ENCODE measurements around the gene SMPD2.
A peak's percentile ranks its signal among the peaks of the same experiment; 100 is the strongest.
"Not testable (repeated sequence)": the region's sequence is repeated elsewhere in the genome, so short reads cannot be mapped to it uniquely, and the experiment has no call there.

The SMPD2 gene

GRCh38 chr6:109447087-109447486 lies 6.6 kb downstream of the SMPD2 start:
- DNase-seq, result no peak

GRCh38 chr6:109447878-109448555 lies 7.5 kb downstream of the SMPD2 start:
- DNase-seq, result no peak

DNA sequence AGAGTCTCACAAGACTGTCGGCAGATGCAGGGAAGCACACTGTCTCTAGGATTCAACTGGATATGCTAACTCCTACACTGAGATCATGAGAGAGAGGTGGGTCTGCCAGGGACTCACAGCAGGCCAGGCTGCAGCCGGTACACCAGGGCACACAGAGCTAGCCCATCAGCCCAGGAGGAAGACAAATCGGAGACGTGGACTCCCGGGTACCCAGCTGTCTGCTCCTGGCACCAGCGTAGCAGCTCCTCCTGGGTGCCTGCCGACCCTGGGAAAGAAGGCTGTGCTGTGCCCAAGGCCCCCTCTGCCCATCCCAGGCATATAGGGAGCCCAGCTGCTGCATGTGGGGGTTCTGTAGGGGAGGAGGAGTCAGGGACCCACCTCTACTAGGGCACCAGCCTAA lies 8.1 kb downstream of the SMPD2 start:
- DNase-seq, result no peak

GRCh38 chr6:109449064-109449794 lies 8.7 kb downstream of the SMPD2 start:
- DNase-seq, result no peak

DNA sequence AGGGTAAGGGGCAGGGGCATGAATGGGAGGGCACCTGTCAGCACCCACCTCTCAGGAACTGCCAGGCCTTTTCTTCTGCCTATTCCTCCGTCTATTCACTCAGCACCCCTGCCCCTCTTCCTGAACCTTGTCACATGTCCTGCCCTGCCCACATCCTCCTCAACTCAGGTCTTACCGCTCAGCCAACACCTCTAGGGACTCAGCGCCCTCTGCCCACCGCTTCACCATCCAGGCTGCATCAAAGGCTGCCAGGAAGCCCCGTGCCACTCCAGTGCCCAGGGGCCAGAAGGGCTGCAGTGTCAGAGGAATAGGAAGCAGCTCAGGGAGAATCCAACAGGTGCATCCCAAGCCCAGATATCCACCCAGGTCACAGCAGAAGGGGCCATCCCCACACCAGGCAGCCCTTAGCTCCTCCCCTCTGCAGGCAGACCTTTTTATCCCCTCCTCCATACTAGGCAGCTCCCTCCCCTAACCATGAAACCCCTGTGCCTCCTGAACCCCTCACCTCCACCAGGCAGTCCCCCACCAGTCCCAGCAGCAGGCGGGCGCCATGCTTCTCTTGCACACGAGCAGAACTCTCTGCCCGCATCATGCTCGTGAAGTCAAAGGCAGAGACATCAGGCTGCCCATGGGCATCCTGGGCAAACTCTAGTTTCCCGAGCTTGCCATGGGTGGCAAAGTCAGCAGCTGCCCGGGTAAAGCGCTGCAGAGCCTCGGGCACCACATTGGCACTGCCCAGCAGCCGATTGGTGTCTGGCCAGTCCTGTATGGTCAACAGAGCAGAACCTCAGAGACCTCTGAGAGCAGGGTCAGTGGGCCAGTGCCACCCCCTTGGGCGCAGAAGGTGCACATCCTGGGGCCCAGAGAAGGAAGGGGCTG lies 9.5 kb downstream of the SMPD2 start:
- peak; percentile 55 for DNase-seq

DNA sequence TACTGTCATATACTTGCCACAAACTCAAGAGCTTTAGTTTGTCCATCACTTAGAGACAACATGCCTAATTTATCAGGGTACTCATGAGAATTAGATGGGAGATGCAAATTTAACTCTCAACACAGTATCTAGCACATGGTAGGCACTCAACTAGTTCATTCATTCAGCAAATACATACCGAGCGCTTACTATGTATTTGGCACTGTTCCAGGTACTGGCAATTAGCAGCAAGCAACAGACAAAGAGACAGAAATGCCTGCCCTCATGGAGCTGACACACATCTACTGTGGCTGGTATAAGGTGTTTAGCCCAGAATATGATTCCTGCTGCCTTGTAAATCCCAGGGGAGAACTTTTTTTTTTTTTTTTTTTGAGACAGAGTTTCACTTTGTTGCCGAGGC lies 10.3 kb downstream of the SMPD2 start:
- DNase-seq, result no peak

DNA sequence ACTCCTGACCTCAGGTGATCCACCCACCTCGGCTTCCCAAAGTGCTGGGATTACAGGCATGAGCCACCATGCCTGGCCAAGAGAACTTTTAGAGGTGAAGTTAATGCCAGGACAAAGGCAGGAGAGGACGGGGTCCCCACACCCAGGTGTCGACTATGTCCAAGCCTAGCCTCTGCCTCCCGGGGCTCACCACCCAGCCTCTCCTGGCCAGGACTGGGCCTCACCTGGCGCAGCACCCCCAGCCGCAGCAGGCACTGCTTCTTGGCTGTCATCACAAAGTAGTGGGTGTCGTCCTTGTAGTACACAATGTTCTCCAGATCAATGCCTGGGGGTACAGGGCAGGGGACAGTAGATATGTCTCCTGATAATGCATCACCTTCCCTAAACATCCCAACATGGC lies 10.9 kb downstream of the SMPD2 start:
- DNase-seq, result no peak

DNA sequence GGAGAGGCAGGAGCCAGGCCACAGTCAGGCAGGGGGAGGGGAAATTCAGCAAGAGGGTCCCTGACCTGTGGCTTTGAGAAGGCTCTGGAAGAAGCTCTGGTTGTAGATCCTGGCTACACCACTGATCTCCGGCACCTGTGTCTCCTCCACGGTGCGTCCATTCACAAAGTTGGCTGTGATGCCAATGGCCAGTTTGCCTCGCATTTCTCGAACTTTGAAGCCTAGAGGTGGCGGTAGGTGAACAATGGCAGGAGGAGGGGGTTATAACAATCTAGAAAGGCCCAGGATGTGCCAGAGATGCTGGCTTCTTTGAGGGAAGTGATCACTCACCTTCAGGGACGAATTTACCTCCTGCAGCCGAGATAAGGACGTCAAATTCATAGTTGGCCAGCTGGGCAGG lies 11.7 kb downstream of the SMPD2 start:
- no peak for DNase-seq

DNA sequence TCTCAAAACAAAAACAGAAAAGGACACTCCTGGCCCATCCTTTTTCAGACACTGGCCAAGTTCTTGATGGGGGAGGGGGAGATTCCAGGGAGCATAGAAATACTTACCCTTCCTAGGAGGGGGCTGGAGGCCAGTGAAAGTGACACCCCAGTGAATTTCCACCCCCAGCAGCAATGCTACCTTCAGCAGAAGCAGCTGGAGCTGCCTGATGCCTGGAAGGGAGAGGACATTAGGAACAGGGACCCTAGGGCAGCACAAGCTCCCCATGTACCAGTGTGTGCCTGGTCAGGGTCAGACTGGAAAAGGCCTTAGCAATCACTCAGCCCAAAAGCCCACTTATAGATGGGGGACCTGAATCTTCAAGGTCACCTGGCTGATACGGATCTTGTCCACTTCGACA lies 12.6 kb downstream of the SMPD2 start:
- DNase-seq, result no peak

GRCh38 chr6:109453594-109454495 lies 13.3 kb downstream of the SMPD2 start:
- no peak for DNase-seq

DNA sequence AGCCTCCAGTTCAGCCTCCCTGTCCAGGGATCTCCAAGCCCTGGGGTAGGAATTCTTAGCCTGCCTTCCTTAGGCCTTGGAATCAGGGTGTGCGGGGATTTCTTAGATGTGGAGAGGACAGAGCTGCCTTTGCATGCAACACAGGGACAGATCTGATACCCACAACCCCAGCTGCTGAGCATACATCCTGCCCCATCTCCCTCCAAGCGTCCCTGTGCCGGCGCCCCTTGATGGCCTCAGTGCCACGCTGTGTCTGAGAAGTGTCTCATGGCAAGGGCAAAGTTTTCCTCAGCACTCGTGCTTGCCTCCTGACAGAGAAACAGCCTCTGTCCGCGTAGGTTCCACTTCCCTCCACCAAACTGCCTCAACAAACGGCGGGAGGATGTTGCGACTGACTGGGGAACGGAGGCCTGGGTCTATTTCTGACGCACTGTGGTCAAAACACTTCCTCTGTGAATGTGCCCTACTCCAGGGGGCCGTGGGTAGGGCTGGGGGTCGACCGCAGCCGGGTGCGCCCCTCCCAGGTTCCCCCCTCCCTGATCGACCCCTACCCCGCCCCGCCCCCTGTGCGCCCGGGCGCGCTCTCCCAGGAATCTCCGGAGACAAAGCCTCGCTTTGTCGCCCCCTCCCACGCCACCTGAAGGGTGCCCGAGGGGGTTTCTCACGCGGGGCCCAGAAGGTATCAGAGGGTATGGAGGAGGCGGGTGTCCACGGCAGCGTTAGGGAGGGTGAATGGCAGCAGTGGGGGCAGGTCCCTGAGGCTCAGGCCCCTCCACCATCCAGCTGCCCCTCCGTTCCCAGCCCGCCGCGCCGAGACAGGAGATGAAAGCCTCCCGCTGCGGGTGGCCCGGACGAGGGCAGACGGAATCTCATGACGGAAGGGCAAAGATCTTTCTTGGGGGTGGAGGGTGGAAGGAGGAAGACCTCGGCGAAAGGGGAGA lies 14.2 kb downstream of the SMPD2 start:
- peak; percentile 82 for DNase-seq

GRCh38 chr6:109455437-109456110 lies 15.1 kb downstream of the SMPD2 start, which contains the start of gene MICAL1:
Gene MICAL1, minus strand, starts transcription at chr6:109455772. Its CDS starts 1,576 bp downstream, at chr6:109454196.
- DNase-seq, result peak; percentile 82

DNA sequence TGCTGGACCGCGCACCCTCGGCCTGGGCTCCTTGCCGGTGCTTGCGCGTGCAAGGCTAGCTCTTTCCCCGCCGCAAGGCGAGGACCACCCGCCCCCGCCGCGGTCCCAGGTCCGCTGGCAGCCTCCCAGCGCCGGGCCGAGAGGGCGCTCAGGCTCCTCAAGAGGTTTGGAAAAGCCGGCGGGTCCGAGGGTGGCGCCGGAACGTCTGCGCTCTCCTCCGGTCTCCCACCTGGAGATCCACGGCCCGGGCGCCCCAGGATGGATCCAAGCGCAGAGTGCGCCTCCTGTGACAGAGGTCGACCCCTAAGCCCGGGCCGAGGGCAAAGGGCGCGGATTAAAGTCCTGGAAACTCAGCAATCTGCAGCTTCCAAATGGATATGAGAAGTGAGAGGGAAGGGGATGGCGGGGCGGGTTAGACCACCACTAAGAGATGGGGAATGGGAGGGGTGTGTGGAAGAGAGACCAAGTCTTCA lies 15.6 kb downstream of the SMPD2 start:
- no peak for DNase-seq

- DNase-seq, result no peak
These were observed 16.4 kb downstream of the SMPD2 start for GRCh38 chr6:109456710-109457561.

DNA sequence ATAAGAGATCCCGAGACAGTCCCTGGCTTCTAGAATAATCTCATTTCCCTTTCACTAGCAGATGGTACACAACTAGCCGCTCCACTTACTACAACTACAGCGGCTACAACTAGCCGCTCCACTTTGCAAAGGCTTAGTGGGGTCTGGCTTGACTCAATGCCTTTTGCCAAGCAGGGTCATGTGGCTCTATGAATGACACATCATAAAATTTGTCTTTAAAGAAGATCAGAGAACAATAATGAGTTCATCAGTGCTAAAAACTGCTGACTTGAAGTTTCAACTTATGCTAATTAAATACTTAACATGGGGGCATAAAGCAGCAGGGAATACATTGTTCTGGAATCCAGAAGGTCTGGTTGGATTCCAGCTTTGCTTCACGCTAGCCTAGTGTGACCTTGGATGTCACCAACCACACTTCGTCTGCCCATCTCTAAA lies 17.1 kb downstream of the SMPD2 start:
- no peak for DNase-seq

- peak; percentile 66 for DNase-seq
These were observed 18.4 kb downstream of the SMPD2 start for GRCh38 chr6:109458774-109459531.

DNA sequence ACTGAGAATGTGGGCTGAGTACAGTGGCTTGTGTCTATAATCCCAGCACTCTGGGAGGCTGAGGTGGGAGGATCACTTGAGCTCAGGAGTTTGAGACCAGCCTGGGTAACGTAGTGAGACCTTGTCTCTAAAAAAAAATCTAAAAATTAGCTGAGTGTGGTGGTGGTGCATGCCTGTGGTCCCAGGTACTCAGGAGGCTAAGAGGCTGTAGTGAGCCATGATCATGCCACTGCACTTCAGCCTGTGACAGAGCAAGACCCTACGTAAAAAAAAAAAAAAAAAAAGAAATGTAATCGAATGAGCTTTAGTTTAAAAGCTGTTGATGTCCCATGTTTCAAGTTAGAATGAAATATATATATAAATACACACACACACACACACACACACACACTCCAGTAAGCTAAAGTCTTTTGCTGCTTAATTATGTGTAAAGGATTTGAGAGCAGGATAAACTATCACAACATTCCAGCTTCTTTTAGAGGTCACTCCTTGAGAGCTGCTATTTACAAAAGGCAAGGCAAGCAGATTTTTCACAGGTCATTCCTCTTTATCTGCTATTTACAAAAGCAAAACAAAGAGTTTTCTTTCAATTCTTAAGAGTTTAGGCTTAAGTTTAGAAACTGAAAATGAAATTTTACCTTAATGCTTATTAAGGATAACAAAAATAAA lies 19.8 kb downstream of the SMPD2 start:
- DNase-seq, result no peak

GRCh38 chr6:109461205-109461604 lies 20.7 kb downstream of the SMPD2 start:
- not testable (repeated sequence) for DNase-seq
